Lung (tissue), 12 donors: ENCODE measurements around the gene C21orf91. TPM values are rescaled to one million over a fixed set of nuclear protein-coding genes. Genes with fewer than 3 reads are reported as not detected.

Source experiments
- ATAC-seq: fragments of 200-7000 bp; cut with Tn5 transposase; one replicate; pipeline ENCODE4 v1.9.1; 2020; ENCODE audit warnings: moderate number of reproducible peaks; ENCODE audit not compliant: insufficient read depth, low FRiP score
- DNase-seq, 3 donors: peaks; one replicate each; pipeline ENCODE4 v3.0.0-alpha.2; 2013 to 2017
- H3K27ac ChIP-seq, 2 donors: one replicate each; pipeline ENCODE4 v1.5.1; 2013; ENCODE audit warnings: mild to moderate bottlenecking in 2 of 2, moderate library complexity in 2 of 2, control low read depth in 1 of 2, inconsistent platforms in 1 of 2, low read depth in 1 of 2, low read length in 1 of 2
- H3K27me3 ChIP-seq, 3 donors: one replicate each; pipeline ENCODE4 v1.5.1; 2013; ENCODE audit warnings: low read length in 2 of 3; ENCODE audit not compliant: control insufficient read depth in 3 of 3, insufficient read depth in 3 of 3
- H3K36me3 ChIP-seq, 4 donors: one replicate each; pipeline ENCODE4 v1.5.1; 2013; ENCODE audit warnings: low read length in 4 of 4, mild to moderate bottlenecking in 1 of 4, moderate library complexity in 1 of 4; ENCODE audit not compliant: control insufficient read depth in 4 of 4, insufficient read depth in 4 of 4
- H3K4me1 ChIP-seq, 5 donors: one replicate each; pipeline ENCODE4 v1.5.1; 2013; ENCODE audit warnings: low read length in 5 of 5, mild to moderate bottlenecking in 2 of 5, moderate library complexity in 1 of 5; ENCODE audit not compliant: control insufficient read depth in 5 of 5, insufficient read depth in 5 of 5
- H3K4me3 ChIP-seq: one replicate; pipeline ENCODE4 v1.5.1; 2013; ENCODE audit warnings: mild to moderate bottlenecking, control low read depth, moderate library complexity
- H3K9ac ChIP-seq, 2 donors: one replicate each; pipeline ENCODE4 v1.5.1; 2013; ENCODE audit warnings: low read length in 2 of 2, control low read depth in 1 of 2; ENCODE audit not compliant: insufficient read depth in 1 of 2
- H3K9me3 ChIP-seq, 4 donors: one replicate each; pipeline ENCODE4 v1.5.1; 2013; ENCODE audit warnings: low read length in 3 of 4, mild to moderate bottlenecking in 1 of 4, moderate library complexity in 1 of 4; ENCODE audit not compliant: control insufficient read depth in 4 of 4, insufficient read depth in 3 of 4
- WGBS, 2 donors: extraction: QIAGEN DNeasy Blood & Tissue Kit; methylation state at CpG; one replicate each; pipeline ENCODE4 v1.1.7; 2013; 5-methylcytosine and 5-hydroxymethylcytosine counted together
- polyA plus RNA-seq, 2 donors: library from polyadenylated mRNA; stranded (reverse); fragments of 200-250 nt; gene quantifications; one replicate each; pipeline ENCODE4 v1.2.1, GENCODE V29; 2013
- total RNA-seq, 2 donors: library from RNA; depleted of rRNA in 1 of 2; stranded (reverse); fragments of >200 nt in 1 of 2; gene quantifications; one replicate each; pipeline ENCODE4 v1.2.1, GENCODE V29; 2014 to 2021
- TF ChIP-seq, protein P1 (sequence below): IDR thresholded peaks from 2 replicates; pipeline ENCODE4 v1.5.1; 2012; ENCODE audit warnings: mild to moderate bottlenecking; ENCODE audit errors: control extremely low read depth, extremely low read depth
- donor health status: control.
- donor health status: control.
- donor health status: Bipolar disorder and iron deficiency.
- donor health status: healthy.
- donor health status: DM: yes; HTN: yes; CAD: no.

C21orf91 gene
- total and polyA plus RNA-seq, 4 donors = 2.8 to 19.0 (median 10.2) TPM

DNA sequence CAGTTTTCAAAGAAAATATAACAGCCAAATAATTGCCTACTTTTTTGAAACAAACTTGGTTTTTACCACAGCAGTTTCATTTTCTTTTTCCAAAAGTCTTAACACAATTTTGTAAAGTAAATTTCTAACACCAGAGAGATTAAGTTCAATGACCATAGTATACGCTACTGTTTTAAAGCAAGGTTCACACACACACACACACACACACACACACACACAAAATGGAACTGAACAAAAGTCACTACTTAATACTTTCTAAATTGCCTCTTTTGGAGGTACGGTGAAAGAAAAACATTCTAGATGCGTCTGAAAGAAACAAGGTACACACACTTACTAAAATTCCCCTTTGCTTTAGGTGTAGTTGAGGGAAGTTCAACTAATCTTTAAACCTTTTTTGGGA is 30.1 kb downstream of the C21orf91 start:
- Histone ChIP-seq H3K9ac (no peak overlapping the region), H3K27ac (no peak overlapping the region), H3K4me1 (peaks cover 0 to 4% (median 0%) of the 10 kb centered on the region in 5 donors), H3K4me3 (no peak overlapping the region), H3K36me3 (peaks cover 4 to 16% (median 13%) of the 10 kb centered on the region in 4 donors), H3K27me3 (no peaks in the 10 kb centered on the region), H3K9me3 (peaks cover 0 to 2% (median 0%) of the 10 kb centered on the region in 4 donors)
- 37 to 57% methylated on average over 3 of the region's 3 CpGs for WGBS, 2 donors
- DNase-seq (no peak), ATAC-seq (no peak)
- TF ChIP-seq, protein P1, sequence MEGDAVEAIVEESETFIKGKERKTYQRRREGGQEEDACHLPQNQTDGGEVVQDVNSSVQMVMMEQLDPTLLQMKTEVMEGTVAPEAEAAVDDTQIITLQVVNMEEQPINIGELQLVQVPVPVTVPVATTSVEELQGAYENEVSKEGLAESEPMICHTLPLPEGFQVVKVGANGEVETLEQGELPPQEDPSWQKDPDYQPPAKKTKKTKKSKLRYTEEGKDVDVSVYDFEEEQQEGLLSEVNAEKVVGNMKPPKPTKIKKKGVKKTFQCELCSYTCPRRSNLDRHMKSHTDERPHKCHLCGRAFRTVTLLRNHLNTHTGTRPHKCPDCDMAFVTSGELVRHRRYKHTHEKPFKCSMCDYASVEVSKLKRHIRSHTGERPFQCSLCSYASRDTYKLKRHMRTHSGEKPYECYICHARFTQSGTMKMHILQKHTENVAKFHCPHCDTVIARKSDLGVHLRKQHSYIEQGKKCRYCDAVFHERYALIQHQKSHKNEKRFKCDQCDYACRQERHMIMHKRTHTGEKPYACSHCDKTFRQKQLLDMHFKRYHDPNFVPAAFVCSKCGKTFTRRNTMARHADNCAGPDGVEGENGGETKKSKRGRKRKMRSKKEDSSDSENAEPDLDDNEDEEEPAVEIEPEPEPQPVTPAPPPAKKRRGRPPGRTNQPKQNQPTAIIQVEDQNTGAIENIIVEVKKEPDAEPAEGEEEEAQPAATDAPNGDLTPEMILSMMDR = no peak

DNA sequence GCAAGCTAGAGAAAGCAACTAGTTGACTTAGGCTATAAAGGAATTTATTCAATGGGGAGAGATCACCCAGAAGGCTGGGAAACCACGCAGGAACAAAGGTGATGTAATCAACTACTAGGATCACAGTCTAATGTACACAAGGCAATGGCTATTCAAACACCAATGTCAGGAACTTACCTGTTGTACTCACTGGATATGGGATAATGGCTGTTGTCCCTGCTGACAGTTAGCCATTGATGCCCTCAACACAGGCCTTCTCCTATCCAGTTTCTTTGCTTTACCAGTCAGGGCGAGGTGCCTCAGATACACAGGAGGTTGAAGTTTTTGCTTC is 32.3 kb downstream of the C21orf91 start:
- H3K9ac ChIP-seq = no peak overlapping the region
- peaks cover 0 to 4% (median 0%) of the 10 kb centered on the region in 5 donors for H3K4me1 ChIP-seq
- no peaks in the 10 kb centered on the region for H3K27me3 ChIP-seq
- ATAC-seq = no peak
- no peak overlapping the region for H3K27ac ChIP-seq
- no peak overlapping the region for H3K4me3 ChIP-seq
- DNase-seq = no peak
- 63 to 82% methylated on average over 2 of the region's 2 CpGs for WGBS, 2 donors
- H3K36me3 ChIP-seq = peaks cover 2 to 19% (median 12%) of the 10 kb centered on the region in 4 donors
- H3K9me3 ChIP-seq = peaks cover 0 to 2% (median 0%) of the 10 kb centered on the region in 4 donors
- TF ChIP-seq, protein P1 = no peak

DNA sequence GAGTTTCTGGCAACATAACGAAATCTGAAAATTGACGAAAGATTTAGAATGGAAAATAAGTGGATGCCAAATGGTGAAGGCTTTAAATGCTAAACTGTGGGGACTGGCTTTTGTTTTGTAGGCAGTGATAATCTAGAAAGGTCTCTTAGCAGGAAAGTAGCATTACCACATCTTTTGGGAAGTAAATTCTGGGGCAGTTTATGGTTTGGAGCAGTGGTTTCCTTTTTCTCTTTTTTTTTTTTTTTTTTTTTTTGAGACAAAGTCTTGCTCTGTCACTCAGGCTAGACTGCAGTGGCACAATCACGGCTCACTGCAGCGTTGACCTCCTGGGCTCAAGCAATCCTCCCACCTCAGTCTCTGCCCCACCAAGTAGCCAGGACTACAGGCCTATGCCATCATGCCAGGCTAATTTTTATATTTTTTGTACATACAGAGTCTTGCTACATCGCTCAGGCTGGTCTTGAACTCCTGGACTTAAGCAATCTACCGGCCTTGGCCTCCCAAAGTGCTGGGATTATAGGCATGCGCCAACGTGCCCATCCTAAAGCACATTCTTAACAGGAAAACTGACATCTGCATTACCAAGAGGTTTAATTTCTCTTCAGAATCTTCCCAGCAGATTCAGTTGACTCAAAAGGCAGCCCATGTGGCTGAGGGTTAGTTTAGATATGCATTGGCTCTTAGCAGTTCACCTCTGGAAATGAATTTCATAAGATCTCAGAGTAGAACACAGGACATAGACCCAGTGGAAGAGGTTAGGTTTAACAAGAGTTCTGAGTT is 32.9 kb downstream of the C21orf91 start:
- Histone ChIP-seq H3K9me3 (peaks cover 0 to 2% (median 0%) of the 10 kb centered on the region in 4 donors), H3K4me3 (no peak overlapping the region), H3K27me3 (no peaks in the 10 kb centered on the region), H3K36me3 (peaks cover 2 to 20% (median 12%) of the 10 kb centered on the region in 4 donors), H3K27ac (no peak overlapping the region), H3K9ac (no peak overlapping the region), H3K4me1 (peaks cover 0 to 4% (median 0%) of the 10 kb centered on the region in 5 donors)
- ATAC-seq (no peak), DNase-seq (no peak)
- WGBS, 2 donors = 62 to 80% methylated on average over 8 of the region's 8 CpGs
- TF ChIP-seq, protein P1 = no peak
